Measurements from ENCODE around the gene NETO1.
A peak's percentile ranks its signal among the peaks of the same experiment; 100 is the strongest.

NETO1 gene

DNA sequence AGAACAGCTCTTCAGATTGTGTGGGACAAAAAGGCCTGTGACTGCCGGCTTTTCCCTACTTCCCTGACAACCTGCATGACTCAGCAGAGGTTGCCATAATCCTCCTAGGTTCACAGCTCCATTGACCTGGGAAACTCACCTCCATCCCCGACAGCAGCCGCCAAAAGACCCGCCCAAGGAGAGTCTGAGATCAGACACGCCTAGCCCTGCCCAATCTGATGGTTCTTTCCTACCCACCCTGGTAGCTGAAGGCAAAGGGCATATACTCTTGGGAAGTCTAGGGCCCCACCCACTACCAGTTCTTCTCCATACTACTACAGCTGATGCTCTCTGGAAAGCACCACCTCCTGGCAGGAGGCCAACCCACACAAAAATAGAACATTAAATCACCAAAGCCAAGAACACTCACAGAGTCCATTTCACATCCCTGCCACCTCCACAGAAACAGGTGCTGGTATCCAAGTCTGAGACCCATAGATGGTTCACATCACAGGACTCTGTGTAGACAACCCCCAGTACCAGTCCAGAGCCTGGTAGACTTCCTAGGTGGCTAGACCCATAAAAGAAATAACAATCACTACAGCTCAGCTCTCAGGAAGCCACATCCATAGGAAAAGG, 140.6 kb downstream of the NETO1 start:
- no peak for DNase-seq (ENCODE audit: low spot score)

DNA sequence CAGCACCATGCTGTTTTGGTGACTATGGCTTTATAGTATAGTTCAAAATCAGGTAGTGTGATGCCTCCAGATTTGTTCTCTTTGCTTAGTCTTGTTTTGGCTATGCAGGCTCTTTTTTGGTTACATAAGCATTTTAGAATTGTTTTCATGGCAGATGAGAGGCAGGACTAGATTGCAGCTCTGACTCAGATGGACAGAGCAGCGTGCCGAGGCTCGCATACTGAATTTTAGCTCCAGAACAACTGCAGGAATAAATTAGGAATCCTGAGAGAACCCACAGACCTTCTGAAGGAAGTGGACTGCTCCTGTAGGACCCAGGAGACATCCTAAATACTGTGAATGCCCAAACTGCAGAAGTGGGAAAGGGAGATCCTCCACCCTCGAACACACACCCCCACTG, 141.6 kb downstream of the NETO1 start:
- DNase-seq (ENCODE audit: low spot score): no peak

DNA sequence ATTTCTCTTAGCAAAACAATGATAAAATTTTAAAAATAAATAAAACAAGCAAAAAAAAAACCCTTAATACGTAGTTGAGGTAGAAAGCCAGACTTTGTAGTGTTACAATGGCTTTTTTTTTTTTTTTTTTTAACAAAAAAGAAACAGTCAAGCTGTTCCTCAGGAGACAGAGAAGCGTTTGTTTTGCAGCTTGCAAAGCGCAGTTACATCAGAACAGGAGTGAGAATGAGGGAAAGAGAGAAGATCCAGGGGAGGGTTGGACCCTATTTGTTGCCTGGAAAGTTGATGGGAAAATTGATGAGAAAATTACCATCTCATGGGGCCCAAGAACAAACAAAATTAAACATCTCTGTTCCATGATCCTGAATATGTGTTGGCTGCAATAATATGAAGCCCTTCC, 146.5 kb downstream of the NETO1 start:
- DNase-seq (ENCODE audit: low spot score): peak; percentile 67

DNA sequence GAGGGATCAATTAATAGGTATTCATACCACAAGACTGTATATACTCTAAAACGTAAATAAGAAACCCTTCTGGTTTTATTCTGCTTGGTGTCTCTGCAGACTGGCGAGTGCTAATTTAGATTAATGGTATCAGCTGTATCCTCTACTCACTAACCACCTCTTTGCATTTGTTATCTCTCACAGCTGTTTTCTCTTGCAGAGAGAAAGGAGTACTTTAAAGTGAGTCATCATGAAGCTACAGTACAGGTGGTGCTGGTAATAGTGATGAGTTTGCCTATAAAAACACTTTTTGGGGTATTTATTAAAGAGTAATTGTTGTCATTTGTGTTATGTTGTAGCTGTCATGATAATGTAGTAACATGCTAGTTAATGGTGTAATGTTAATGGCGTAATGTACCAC, 147.7 kb downstream of the NETO1 start:
- no peak for DNase-seq (ENCODE audit: low spot score)

DNA sequence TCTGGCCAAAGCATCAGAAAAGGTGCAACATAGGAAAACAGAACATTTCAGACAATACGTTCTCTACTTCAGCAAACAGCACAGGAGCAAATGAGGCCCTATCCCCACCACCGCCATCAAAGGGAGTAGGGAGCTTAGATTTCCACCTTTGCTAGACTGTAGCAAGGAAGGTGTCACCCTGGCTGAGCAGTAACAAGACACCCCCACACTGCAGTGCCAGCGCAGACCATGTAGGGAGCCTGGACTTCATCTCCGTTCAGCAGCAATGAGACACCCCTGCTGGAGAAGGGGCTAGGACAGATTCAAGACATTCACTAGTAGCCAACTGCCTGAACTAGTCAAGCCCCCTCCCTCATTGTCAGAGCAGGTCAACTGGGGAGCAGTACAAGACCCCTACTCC, 163.6 kb downstream of the NETO1 start:
- DNase-seq (ENCODE audit: low spot score): no peak

DNA sequence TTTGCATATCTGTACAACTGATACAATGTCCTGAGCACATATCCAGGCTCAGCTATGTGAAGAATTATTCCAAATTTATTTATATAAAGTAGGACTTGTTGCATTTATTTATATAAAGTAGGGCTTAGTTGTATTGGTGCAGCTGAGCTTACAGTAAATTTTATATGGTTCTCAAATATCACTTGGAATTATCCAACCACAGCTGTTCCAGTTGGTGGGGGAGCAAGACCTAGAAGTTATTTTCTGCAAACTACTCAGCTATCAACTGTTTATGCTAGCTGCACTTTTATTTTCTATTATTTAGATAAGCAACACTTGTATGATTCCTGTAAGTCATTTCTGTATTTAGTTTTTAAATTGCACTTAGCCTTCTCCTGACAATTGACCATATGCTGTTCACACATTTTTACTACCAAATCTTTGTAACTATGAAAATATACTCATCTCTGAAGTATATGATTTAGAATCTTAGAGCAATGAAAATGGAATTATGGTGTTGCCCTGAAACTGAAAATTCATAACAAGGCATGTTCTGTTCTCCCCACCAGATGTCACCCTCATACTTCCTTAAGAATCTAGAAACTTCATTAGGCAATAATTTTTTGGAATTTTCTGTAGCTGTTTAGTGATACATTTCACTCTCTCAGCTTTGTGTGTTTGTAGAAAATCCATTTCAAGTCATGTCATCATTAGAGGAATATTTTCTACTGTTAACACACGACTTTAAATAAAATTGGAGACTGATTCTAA, 166.7 kb downstream of the NETO1 start:
- peak; percentile 31 for DNase-seq (ENCODE audit: low spot score)

DNA sequence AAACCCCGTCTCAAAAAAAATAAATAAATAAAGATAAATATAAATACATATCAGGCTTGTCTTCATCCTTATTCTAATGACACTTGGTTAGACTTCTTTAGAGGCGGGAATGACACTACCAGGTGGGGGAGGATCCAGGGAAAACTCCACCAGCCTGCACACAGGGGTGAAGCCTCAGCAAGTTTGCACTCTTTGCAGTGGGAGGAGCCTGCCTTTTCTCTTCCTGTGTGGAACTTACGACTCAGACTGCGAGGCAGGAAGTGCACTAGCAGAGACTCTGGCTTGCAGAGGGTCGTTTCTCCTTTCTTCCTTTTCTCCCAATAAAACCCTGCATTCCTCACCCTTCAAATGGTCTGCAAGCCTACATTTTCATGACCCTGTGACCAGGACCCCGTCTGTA, 170.1 kb downstream of the NETO1 start:
- DNase-seq (ENCODE audit: low spot score): no peak

DNA sequence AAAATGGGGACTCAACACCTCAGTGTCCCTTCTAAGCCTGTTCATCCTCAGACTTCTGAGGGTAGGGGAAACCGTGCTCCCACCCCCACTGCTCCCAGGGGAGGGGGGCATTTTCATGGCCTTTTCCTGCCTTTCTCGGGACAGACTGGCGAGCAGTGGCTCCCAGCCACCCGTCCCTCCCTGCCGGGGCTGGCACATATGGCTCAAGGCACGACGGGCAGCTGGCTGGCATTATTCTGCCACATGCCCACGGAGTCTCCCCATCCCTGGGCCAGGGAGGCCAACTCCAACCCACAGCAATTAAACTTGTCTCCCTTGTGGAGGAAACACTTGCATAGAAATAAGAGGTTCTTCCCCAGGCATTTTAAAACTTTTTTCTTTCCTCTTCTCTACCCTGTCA, 175.2 kb downstream of the NETO1 start:
- no peak for DNase-seq (ENCODE audit: low spot score)
